ENCODE results near the gene MLST8.
"Not testable (repeated sequence)": the region's sequence is repeated elsewhere in the genome, so short reads cannot be mapped to it uniquely, and the experiment has no call there.

Gene MLST8

DNA sequence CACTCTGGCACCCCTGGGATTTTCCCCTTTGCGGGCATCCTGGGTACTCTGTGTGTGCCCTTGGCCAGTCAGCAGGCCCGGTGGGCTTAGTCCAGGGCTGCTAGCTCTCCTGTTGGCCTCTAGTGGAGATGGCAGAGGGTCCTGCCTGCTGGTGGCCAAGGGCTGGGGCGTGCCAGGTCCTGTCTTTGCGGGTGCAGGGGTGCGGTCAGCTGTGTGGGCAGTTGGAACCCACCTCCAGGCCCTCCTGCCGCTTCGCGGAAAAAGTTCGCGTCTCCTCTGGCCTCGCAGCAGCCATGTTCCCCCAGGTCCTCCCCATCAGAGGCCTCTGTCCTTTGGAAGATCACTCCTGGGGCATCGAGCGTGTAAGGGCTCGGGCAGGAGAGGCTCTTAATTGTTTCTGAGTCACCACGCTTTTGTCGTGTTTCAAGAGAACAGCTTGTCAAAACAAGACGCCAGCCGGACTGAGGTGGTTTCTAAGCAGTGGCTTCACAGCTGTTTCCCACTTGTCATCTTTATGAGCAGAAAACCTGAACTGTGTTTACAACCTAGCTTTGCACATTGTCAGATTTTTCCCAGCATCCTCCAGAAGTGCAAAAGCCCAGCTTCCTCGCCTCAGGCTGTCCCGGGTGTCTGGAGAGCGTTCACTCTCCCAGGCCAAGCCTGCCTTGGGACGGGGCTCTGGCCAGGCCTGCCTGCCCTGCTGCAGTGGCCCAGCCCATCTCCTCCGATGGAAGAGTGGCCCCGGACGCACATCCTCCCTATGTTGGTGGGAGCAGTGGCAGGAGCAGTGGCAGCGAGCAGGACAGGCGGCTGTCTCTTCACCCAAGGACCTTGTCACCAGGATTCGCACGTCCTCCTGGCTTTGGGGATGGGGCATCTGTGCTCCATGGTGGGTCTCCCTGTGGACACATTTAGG, 26.0 kb downstream of the MLST8 start:
- DNase-seq (ENCODE audit: low read depth) = no peak

- no peak for DNase-seq (ENCODE audit: low read depth)
Observed at GRCh38 chr16:2232094-2232990, 27.1 kb downstream of the MLST8 start.

GRCh38 chr16:2233046-2233775, 28.0 kb downstream of the MLST8 start:
- no peak for DNase-seq (ENCODE audit: low read depth)

GRCh38 chr16:2233872-2234812, 28.9 kb downstream of the MLST8 start:
- DNase-seq (ENCODE audit: low read depth) = no peak

DNA sequence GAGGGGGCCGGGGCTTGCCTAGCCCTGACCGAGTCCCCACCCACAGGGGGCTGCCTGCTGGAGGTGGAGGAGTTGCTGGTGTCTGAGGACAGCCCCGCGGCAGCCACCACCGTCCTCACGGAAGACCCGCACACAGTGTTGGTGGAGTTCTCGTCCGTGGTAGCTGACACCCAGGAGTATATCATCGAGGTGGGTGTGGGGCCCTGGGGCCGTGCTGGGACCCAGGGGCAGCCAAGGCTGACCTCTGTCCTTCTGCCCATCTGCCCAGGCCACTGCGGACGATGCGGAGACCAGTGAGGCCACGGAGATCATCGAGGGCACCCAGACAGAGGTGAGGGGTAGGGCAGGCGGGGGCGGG, 29.5 kb downstream of the MLST8 start:
- DNase-seq (ENCODE audit: low read depth) = no peak

- no peak for DNase-seq (ENCODE audit: low read depth)
Observed at GRCh38 chr16:2235234-2235651, 30.0 kb downstream of the MLST8 start.

DNA sequence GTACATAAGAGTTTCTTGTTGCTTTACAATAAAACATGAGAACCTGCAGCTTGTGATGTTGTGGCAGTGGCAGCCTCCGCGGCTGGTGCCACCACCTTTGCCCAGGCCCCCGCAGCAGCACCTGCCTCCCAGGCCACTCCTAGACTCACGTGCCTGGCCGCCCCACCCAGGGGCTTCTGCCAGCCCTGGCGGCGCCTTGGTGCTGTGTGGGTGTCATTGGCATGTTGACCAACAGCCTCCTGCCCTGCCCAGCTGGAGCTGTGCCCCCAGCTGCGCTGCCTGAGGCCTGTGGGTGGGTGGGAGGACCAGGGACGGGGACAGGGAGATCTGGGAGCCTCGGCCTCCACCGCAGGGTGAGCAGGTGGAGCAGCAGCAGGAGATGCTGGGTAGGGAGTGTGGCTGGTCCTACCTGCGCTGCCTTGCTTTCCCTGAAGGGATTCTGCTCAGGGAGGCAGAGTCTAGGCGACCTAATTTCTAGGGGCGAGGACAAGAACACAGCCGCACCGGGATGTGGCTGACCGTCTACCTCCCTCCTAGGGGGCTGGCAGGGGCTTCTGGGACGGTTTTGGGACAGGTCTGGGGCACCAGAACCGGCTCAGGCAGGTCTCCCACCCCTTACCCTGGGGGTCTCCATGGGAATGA, 30.6 kb downstream of the MLST8 start:
- DNase-seq (ENCODE audit: low read depth) = no peak

DNA sequence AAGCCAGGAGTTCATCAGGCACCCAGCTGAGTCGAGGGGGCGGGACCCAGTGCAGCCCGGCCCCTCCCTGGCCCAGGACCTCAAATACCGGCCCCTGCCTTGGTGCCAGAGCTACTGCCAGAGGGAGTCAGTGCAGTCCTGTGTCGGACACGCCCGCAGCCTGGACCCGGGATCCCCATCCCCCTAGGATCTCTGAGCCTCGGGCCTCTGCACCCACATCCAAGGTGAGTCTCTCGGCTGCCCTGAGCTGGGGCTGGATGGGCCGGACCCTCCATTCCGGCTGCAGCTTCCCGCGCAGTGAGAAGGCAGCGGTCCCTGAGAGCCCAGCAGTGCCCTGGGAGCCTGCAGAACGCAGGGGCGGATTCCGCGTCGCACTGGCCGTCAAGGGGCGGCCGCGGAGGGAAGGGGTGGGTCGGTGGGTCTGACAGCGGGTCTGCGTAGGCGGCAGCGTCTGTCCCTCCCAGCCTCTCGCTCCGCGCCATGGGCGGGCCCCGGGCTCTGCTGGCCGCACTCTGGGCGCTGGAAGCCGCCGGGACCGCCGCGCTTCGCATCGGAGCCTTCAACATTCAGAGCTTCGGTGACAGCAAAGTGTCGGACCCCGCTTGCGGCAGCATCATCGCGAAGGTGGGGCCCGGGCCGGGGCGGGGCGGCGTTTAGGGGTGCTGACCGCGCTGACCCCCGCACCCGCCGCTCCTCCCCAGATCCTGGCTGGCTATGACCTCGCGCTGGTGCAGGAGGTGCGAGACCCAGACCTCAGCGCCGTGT, 31.3 kb downstream of the MLST8 start, which contains the start of gene DNASE1L2:
Gene DNASE1L2 (plus strand): TSS at position 108 of the 765 bp plus-strand sequence. CDS start 373 bp downstream, at position 481.
- DNase-seq (ENCODE audit: low read depth) = no peak

DNA sequence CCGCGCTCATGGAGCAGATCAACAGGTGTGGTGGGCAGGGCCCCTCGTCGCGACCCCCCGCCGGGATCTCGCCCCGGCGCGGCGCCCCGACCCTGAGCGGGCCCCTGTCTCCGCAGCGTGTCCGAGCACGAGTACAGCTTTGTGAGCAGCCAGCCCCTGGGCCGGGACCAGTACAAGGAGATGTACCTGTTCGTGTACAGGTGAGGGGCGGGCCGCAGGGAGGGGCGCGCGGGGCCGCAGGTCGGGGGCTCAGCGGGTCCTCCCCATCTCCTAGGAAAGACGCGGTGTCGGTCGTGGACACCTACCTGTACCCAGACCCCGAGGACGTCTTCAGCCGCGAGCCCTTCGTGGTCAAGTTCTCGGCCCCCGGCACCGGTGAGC, 31.8 kb downstream of the MLST8 start:
- no peak for DNase-seq (ENCODE audit: low read depth)

DNA sequence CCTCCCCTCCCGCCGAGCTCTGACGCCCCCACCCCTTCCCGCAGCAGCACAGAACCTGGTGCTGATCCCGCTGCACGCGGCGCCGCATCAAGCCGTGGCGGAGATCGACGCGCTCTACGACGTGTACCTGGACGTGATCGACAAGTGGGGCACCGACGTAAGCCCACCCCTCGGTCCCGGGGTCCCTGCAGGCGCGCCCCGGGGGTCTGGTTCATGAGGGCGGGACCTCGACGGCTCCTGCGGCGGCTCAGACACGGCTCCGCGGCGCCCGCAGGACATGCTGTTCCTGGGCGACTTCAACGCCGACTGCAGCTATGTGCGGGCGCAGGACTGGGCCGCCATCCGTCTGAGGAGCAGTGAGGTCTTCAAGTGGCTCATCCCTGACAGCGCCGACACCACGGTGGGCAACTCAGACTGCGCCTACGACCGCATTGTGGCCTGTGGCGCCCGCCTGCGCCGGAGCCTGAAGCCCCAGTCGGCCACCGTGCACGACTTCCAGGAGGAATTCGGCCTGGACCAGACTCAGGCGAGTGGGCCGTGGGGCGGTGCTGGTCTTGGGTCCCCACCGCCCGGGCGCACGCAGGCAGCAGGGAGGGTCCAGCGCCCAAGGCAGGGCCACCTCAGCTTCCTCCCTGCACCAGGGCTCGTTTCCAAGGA, 32.4 kb downstream of the MLST8 start:
- DNase-seq (ENCODE audit: low read depth) = no peak

DNA sequence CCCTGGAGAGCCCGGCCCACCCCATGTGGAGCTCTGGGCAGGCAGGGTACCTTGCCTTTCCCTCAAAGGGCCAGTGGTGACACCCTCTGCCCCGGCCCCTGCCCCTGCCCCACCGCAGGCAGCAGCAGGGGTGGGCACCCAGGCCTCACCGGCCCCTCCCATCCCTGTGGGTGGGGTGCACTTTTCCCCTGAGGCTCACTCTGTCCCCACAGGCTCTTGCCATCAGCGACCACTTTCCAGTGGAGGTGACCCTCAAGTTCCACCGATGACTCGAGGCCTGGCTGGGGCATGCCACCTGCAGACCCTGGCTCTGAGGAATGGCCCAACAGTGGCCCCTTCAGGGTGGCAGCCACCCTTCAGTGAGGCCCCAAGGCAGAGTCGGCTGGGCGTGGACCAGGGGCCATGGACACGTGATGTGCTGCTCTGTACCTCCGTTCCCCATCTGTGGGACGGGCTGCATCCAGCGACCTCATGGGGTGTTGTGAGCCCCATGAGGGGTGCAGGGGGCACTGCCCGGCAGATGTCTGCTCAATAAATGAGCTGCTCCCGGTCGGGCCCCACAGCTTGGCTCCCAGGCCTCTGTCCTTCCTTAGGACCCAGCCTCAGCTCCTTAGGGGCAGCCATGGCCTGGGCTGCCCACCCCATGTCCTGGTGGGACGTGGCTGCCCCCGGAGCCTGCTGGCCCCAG, 33.0 kb downstream of the MLST8 start:
- no peak for DNase-seq (ENCODE audit: low read depth)

GRCh38 chr16:2238838-2239675, 33.8 kb downstream of the MLST8 start:
- DNase-seq (ENCODE audit: low read depth) = no peak

DNA sequence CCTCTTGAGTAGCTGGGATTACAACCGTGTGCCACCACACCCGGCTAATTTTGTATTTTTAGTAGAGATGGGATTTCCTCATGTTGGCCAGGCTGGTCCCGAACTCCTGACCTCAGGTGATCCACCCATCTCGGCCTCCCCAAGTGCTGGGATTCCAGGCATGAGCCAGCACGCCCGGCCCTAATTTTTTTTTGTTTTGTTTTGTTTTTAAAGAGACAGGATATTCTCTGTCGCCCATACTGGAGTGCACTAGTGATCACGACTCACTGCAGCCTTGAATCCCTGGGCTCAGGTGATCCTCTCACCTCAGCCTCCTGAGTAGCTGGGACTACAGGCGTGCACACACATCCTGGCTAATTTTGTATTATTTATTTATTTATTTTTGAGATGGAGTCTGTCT, 35.1 kb downstream of the MLST8 start:
- not testable (repeated sequence) for DNase-seq (ENCODE audit: low read depth)

DNA sequence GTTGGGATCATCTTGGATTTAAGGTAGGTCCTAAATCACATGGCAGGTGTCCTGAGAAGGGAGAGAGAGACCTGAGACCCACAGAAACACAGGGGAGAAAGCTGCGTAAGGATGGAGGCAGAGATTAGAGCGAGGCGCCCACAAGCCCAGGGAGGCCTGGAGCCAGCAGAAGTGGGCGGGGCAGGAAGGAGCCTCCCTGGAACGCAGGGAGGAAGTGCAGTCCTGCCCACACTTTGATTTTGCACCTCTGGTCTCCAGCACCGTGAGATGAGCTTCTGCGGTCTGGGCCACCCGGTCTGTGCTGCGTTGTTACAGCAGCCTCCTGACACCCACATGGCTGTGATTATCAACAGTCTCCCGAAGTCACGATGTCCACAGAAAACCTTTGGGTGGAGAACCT, 37.3 kb downstream of the MLST8 start:
- no peak for DNase-seq (ENCODE audit: low read depth)

DNA sequence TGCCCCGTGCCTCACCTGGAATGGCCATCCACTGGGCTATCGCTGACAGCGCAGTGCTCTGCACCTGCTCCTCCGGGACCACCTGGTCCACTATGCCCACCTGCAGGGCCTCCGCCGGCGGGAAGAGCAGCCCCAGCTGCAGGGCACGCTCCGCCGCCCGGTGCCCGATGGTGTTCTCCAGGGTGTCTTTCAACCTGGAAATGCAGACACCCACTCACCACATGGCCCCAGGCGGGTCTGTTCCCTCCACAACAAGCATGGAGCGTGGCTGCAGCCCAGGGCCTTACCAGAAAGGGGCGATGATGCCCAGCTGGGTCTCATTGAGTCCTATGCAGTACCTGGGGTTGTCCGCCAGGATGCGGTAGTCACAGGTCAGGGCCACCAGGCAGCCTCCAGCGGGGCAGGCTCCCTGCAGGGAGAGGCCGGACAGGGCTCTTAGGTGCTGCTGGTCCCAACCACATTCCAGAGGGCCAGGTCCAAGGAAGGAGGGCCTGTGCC, 37.8 kb downstream of the MLST8 start:
- DNase-seq (ENCODE audit: low read depth) = no peak

DNA sequence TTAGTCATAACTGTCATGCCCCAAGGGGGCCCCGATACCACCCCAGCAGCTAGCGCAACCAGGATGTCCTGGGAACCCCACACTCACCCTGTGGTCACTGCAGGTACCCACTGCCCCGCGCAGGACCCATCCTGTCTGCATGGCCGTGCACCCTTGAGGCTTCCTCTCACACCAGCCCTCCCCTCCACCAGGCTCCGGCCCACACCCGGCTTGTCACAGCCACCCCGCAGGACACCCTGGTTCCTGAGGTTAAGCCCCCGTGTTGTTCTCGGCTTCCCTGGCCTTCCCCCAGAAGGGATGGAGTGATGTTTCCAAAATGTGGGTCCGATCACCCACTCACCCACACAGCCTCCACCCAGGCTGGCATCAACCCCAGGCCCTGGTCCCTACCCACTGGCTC, 38.5 kb downstream of the MLST8 start:
- DNase-seq (ENCODE audit: low read depth) = no peak

GRCh38 chr16:2244301-2244700, 39.0 kb downstream of the MLST8 start:
- DNase-seq (ENCODE audit: low read depth) = no peak
